Neural progenitor cell (in vitro differentiated cells): ENCODE data around the gene CHRDL2. TPM values are rescaled to one million over a fixed set of nuclear protein-coding genes. Genes with fewer than 3 reads are reported as not detected.

Experiments used
- DNase-seq: peaks from one replicate; pipeline ENCODE4 v3.0.0-alpha.2; 2016; ENCODE audit warnings: low spot score
- H2AFZ ChIP-seq: fragments of 200-600 bp; sonication (generic); replicated peaks from 2 replicates; pipeline ENCODE4 v1.6.1; 2016; ENCODE audit warnings: antibody characterized with exemption
- H3F3A ChIP-seq: fragments of 200-600 bp; sonication (generic); 2 replicates; pipeline ENCODE4 v1.6.1; 2016; ENCODE audit warnings: antibody characterized with exemption, low read depth
- H3K27ac ChIP-seq: fragments of 200-600 bp; sonication (generic); 2 replicates; pipeline ENCODE4 v1.5.1; 2016; ENCODE audit warnings: mild to moderate bottlenecking
- H3K27me3 ChIP-seq: fragments of 200-600 bp; sonication (generic); 2 replicates; pipeline ENCODE4 v1.6.1; 2016; ENCODE audit warnings: mild to moderate bottlenecking, moderate library complexity
- H3K36me3 ChIP-seq: fragments of 200-600 bp; sonication (generic); 2 replicates; pipeline ENCODE4 v1.5.1; 2016
- H3K4me1 ChIP-seq: fragments of 200-600 bp; sonication (generic); 2 replicates; pipeline ENCODE4 v1.6.1; 2016; ENCODE audit warnings: mixed run types
- H3K4me2 ChIP-seq: fragments of 200-600 bp; sonication (generic); 2 replicates; pipeline ENCODE4 v1.6.1; 2016
- H3K4me3 ChIP-seq: fragments of 200-600 bp; sonication (generic); 2 replicates; pipeline ENCODE4 v1.5.1; 2016
- H3K79me2 ChIP-seq: fragments of 200-600 bp; sonication (generic); 2 replicates; pipeline ENCODE4 v1.6.1; 2016; ENCODE audit warnings: low read depth
- H3K9ac ChIP-seq: fragments of 200-600 bp; sonication (generic); 2 replicates; pipeline ENCODE4 v1.6.1; 2016
- H3K9me3 ChIP-seq: fragments of 200-600 bp; sonication (generic); 2 replicates; pipeline ENCODE4 v1.5.1; 2016; ENCODE audit warnings: low read depth
- H4K20me1 ChIP-seq: fragments of 200-600 bp; sonication (generic); 2 replicates; pipeline ENCODE4 v1.6.1; 2016; ENCODE audit warnings: low read depth
- H3K27ac Mint-ChIP-seq: 3 replicates; pipeline ENCODE4 v1.8.0; 2021; ENCODE audit warnings: mixed read lengths
- H3K27me3 Mint-ChIP-seq: 2 replicates; pipeline ENCODE4 v1.8.0; 2022; ENCODE audit warnings: low read depth, mild to moderate bottlenecking, inconsistent platforms, moderate library complexity, mixed read lengths; ENCODE audit not compliant: insufficient read depth
- H3K36me3 Mint-ChIP-seq: 3 replicates; pipeline ENCODE4 v1.8.0; 2021; ENCODE audit warnings: mixed read lengths
- H3K4me1 Mint-ChIP-seq: 3 replicates; pipeline ENCODE4 v1.8.0; 2021; ENCODE audit warnings: mixed read lengths
- H3K4me3 Mint-ChIP-seq: 3 replicates; pipeline ENCODE4 v1.8.0; 2021; ENCODE audit warnings: mild to moderate bottlenecking, moderate library complexity, mixed read lengths
- H3K9me3 Mint-ChIP-seq: 3 replicates; pipeline ENCODE4 v1.8.0; 2020; ENCODE audit warnings: mixed read lengths
- CTCF ChIP-seq: fragments of 200-600 bp; sonication (generic); IDR thresholded peaks from 2 replicates; pipeline ENCODE4 v1.5.1; 2017; ENCODE audit warnings: antibody characterized with exemption, mild to moderate bottlenecking
- EZH2 ChIP-seq: fragments of 200-600 bp; sonication (generic); IDR thresholded peaks from 2 replicates; pipeline ENCODE4 v1.6.1; 2017; ENCODE audit warnings: antibody characterized with exemption, mild to moderate bottlenecking, moderate library complexity
- EZH2phosphoT487 ChIP-seq: fragments of 200-600 bp; sonication (generic); IDR thresholded peaks from 2 replicates; pipeline ENCODE4 v1.6.1; 2017; ENCODE audit warnings: antibody characterized with exemption
- total RNA-seq: library from RNA; depleted of rRNA; stranded (reverse); fragments of >200 nt; gene quantifications from 2 replicates; pipeline ENCODE4 v1.2.3, GENCODE V29; 2015; ENCODE audit warnings: low replicate concordance

The CHRDL2 gene
- total RNA-seq, 1 donor from 2014 or later = not detected

GRCh38 chr11:74689666-74690065 lies 41.6 kb downstream of the CHRDL2 start:
- H3K27me3 Mint-ChIP-seq = no peaks in the 10 kb centered on the region
- no peak overlapping the region for H3K4me3 Mint-ChIP-seq
- Histone ChIP-seq H3K4me3 (no peak overlapping the region), H4K20me1 (no peaks in the 10 kb centered on the region), H3K27ac (no peak overlapping the region), H3K4me1 (no peaks in the 10 kb centered on the region), H3K4me2 (no peak overlapping the region), H3F3A (no peaks in the 10 kb centered on the region), H3K9ac (no peak overlapping the region), H3K9me3 (no peaks in the 10 kb centered on the region), H3K36me3 (no peaks in the 10 kb centered on the region), H3K27me3 (no peaks in the 10 kb centered on the region), H3K79me2 (no peaks in the 10 kb centered on the region), H2AFZ (no peak overlapping the region)
- no peaks in the 10 kb centered on the region for H3K9me3 Mint-ChIP-seq
- no peak for TF ChIP-seq EZH2
- TF ChIP-seq EZH2phosphoT487 = no peak
- TF ChIP-seq CTCF = no peak
- H3K27ac Mint-ChIP-seq = no peak overlapping the region
- H3K36me3 Mint-ChIP-seq = no peaks in the 10 kb centered on the region
- peaks cover 4% of the 10 kb centered on the region for H3K4me1 Mint-ChIP-seq
- no peak for DNase-seq

GRCh38 chr11:74687237-74688023 lies 43.8 kb downstream of the CHRDL2 start:
- H3K4me1 Mint-ChIP-seq = peaks cover 4% of the 10 kb centered on the region
- Histone ChIP-seq H3K4me3 (no peak overlapping the region), H3K9me3 (no peaks in the 10 kb centered on the region), H3K4me2 (no peak overlapping the region), H3K4me1 (peaks cover 2% of the 10 kb centered on the region), H4K20me1 (no peaks in the 10 kb centered on the region), H3F3A (no peaks in the 10 kb centered on the region), H3K36me3 (no peaks in the 10 kb centered on the region), H3K27me3 (peaks cover 13% of the 10 kb centered on the region), H2AFZ (no peak overlapping the region), H3K79me2 (no peaks in the 10 kb centered on the region), H3K27ac (no peak overlapping the region), H3K9ac (no peak overlapping the region)
- no peaks in the 10 kb centered on the region for H3K27me3 Mint-ChIP-seq
- H3K4me3 Mint-ChIP-seq = no peak overlapping the region
- no peak for DNase-seq
- H3K36me3 Mint-ChIP-seq = no peaks in the 10 kb centered on the region
- TF ChIP-seq EZH2 (no peak), CTCF (no peak), EZH2phosphoT487 (no peak)
- H3K27ac Mint-ChIP-seq = peak overlapping the region; percentile 62
- no peaks in the 10 kb centered on the region for H3K9me3 Mint-ChIP-seq

- no peaks in the 10 kb centered on the region for H3K9me3 Mint-ChIP-seq
- H3K36me3 Mint-ChIP-seq = no peaks in the 10 kb centered on the region
- no peak overlapping the region for H2AFZ ChIP-seq
- no peak overlapping the region for H3K4me2 ChIP-seq
- H3K36me3 ChIP-seq = no peaks in the 10 kb centered on the region
- peaks cover 13% of the 10 kb centered on the region for H3K27me3 ChIP-seq
- no peak overlapping the region for H3K4me3 ChIP-seq
- H3K4me1 Mint-ChIP-seq = peaks cover 4% of the 10 kb centered on the region
- no peak for DNase-seq
- H3K27ac Mint-ChIP-seq = peak overlapping the region; percentile 55
- H3K9me3 ChIP-seq = no peaks in the 10 kb centered on the region
- no peaks in the 10 kb centered on the region for H3F3A ChIP-seq
- no peak overlapping the region for H3K9ac ChIP-seq
- TF ChIP-seq EZH2phosphoT487 (no peak), EZH2 (no peak), CTCF (no peak)
- peaks cover 2% of the 10 kb centered on the region for H3K4me1 ChIP-seq
- H3K27ac ChIP-seq = no peak overlapping the region
- no peak overlapping the region for H3K4me3 Mint-ChIP-seq
- H4K20me1 ChIP-seq = no peaks in the 10 kb centered on the region
- H3K27me3 Mint-ChIP-seq = no peaks in the 10 kb centered on the region
- no peaks in the 10 kb centered on the region for H3K79me2 ChIP-seq
Observed at GRCh38 chr11:74686792-74687191, 44.4 kb downstream of the CHRDL2 start.
